ENCODE measurements around the gene APBB2. TPM values are rescaled to one million over a fixed set of nuclear protein-coding genes. Genes with fewer than 3 reads are reported as not detected.

APBB2 gene
- total and polyA plus RNA-seq, 2 of the 4 experiments (the other 2 are of a cell fraction), result 47.9 to 75.5 TPM

DNA sequence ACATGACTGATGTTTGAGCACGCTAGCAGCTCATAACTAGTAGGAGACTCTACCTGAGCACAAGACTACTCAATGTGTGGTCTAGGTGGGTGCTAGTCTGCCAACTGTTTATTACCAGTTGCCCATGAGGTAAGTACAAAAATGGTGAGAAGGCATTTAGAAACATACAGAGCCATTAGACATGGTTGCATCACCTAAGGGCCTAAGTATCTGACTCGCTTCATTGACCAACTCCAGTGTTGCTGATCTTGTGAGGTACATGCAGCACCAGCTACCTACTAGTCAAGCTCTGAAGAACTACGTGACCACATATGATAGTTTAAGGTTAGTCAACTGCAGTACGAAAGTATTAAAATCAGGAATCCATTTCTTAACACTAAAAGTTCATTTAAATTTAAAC is 39.9 kb downstream of the APBB2 start:
- peak; percentile 54 for DNase-seq
- no CpG with 5 or more reads among the region's 4 CpGs for WGBS, 2 experiments (ENCODE audit: extremely low coverage in 2 of 2, insufficient read length in 1 of 2)

More for the DNA sequence above, 39.9 kb downstream of the APBB2 start:
- H3K79me1 ChIP-seq (ENCODE audit: low read depth in 1 of 2, low read length in 2 of 2), result peaks cover 19 to 51% of the 10 kb centered on the region in 2 experiments
- dilution Hi-C loops (cut with HindIII; ENCODE audit: low sequenced_read_pairs, unreplicated experiment) (no loop called here), in situ Hi-C loops (cut with MboI; ENCODE audit: low sequenced_read_pairs) (no loop called here), intact Hi-C loops (cut with micrococcal nuclease) (no loop called here)
- no peak overlapping the region for H2BK120ac ChIP-seq (ENCODE audit: low read depth, low read length)
- no peak overlapping the region for H3K27ac ChIP-seq (ENCODE audit: insufficient read depth, low read length)
- H2BK5ac ChIP-seq (ENCODE audit: low read depth, low read length, poor library complexity, severe bottlenecking), result no peak overlapping the region
- no peak overlapping the region for H2AFZ ChIP-seq (replicated peaks; ENCODE audit: low read length, poor library complexity)
- H3K4me3 ChIP-seq (ENCODE audit: insufficient read depth, low read depth, low read length), result no peak overlapping the region
- peak overlapping the region; percentile 17; the same call in 1 of the 2 replicates for H2BK20ac ChIP-seq (ENCODE audit: low read depth, low read length)
- peak overlapping the region; percentile 65; the same call in 1 of the 2 replicates for H3K4ac ChIP-seq (ENCODE audit: low read depth, low read length)
- no TSS peak for BruUV-seq (replicated peaks)
- ATAC-seq (ENCODE audit: low read depth), result no peak
- H3K56ac ChIP-seq (ENCODE audit: extremely low read depth, insufficient read depth, low read length), result no peak overlapping the region
- peak overlapping the region; percentile 40 for H4K91ac ChIP-seq (ENCODE audit: insufficient read depth, low read depth, low read length)
- H4K8ac ChIP-seq (ENCODE audit: low read depth in 2 of 2, low read length in 2 of 2), result no peak overlapping the region
- H2AK5ac ChIP-seq (ENCODE audit: low read depth, low read length), result peak overlapping the region; percentile 59; the same call in 1 of the 2 replicates
- H3K9ac ChIP-seq (ENCODE audit: low read depth, low read length), result no peak overlapping the region
- H2BK15ac ChIP-seq (ENCODE audit: low read depth, low read length), result peak overlapping the region; percentile 71; the same call in 2 of the 3 replicates
- H2AK9ac ChIP-seq (replicated peaks; ENCODE audit: low read depth, low read length, poor library complexity), result no peak overlapping the region
- no peaks in the 10 kb centered on the region; the same call in 1 of the 2 replicates for H4K20me1 ChIP-seq (ENCODE audit: insufficient read depth, low read length)
- H3K4me2 ChIP-seq (ENCODE audit: low read depth, low read length), result no peak overlapping the region
- ChIA-PET POLR2A (ENCODE audit: unreplicated experiment) (no interaction called here), CTCF (no interaction called here)
- H3K14ac ChIP-seq (replicated peaks; ENCODE audit: low read depth, low read length), result peak overlapping the region; percentile 79
- no peaks in the 10 kb centered on the region for H3K9me3 ChIP-seq (ENCODE audit: control insufficient read depth, insufficient read depth, low read length)
- peak overlapping the region; percentile 25; the same call in 1 of the 2 replicates for H4K5ac ChIP-seq (ENCODE audit: low read depth, low read length)
- H3K9me1 ChIP-seq (ENCODE audit: insufficient read depth, low read length), result peaks cover 6% of the 10 kb centered on the region
- 0 out of 2 replicates have a peak overlapping the region, but pooled peaks have one; percentile 19 for H3K23ac ChIP-seq (ENCODE audit: low read depth, low read length)
- H3K36me3 ChIP-seq (ENCODE audit: control insufficient read depth, insufficient read depth, low read length), result no peaks in the 10 kb centered on the region
- no peak overlapping the region for H3K18ac ChIP-seq (ENCODE audit: low read depth, low read length)
- no peaks in the 10 kb centered on the region for H3K27me3 ChIP-seq (ENCODE audit: control insufficient read depth, insufficient read depth, low read length)
- TF ChIP-seq SMC3 (IDR thresholded peaks at IDR 0.05; ENCODE audit: low read depth, low read length) (no peak), RCOR1 (IDR thresholded peaks at IDR 0.05; ENCODE audit: insufficient replicate concordance, low read length) (no peak), CEBPB (IDR thresholded peaks at IDR 0.05; ENCODE audit: low read depth, low read length) (peak; percentile 83)
- peaks cover 10% of the 10 kb centered on the region for H3K4me1 ChIP-seq (ENCODE audit: control insufficient read depth, insufficient read depth, low read length)

All from IMR-90 (cell line).